Islet precursor cell (in vitro differentiated cells): ENCODE results near the gene ZCCHC7.
"Not testable (repeated sequence)": the region's sequence is repeated elsewhere in the genome, so short reads cannot be mapped to it uniquely, and the experiment has no call there.

Experiments used
- DNase-seq: peaks from one replicate; pipeline ENCODE4 v3.0.0-alpha.2; 2018

Gene ZCCHC7

DNA sequence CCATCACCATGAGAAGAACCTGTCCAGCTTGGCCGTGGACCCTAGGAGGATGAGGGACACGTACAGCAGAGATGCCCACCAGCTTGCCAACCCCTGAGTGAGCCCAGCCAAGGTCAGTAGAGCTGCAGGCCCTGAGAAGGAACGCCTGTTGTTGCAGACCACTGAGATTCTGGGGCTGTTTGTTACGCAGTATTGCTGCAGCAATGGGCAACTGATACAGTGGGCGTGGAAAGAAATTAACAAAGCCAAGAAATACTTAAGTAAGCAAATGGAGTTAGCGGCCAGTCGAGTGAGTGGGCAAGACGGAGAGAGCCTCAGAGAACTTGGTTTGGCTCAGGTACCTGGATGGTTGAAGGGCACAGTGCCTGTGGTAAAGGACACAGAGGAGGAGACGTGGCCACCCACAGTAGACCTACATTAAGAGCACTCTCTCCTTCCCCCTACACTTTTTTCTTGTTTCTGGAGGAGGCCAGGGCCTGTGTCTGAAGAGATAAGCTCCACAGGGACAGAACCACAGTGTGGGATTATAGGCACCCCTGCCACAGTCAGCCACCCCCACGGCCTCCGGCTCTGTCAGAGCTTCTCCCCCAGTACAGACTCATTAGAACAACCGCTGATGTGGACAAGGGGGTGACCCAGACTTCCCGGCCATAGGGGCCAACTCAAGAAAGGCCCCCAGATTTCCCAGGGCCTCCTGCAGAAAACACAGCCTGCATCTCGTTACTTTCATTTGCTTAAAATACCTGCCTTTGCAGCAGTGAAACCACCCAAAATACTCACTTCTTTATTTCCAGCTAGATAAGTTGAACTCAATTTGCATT is 262.0 kb downstream of the ZCCHC7 start:
- no peak for DNase-seq

DNA sequence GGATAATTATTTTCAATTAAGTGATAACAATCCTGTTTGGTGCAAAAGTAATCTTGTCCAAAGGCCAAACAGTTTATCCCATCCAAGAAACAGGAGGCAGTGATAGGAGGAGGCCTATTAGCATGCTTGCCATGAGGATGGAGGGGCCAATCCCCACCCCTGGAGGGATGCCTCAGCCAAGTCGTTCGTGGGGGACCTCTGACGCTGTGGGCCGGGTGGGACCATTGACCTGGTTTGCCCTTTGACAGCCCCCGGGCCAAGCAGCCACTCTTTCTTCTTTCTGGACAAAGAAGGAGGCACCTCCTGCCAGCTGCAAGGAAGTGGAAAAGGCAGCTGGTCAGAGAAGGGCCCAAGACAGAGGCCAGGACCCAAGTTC is 262.6 kb downstream of the ZCCHC7 start:
- no peak for DNase-seq

DNA sequence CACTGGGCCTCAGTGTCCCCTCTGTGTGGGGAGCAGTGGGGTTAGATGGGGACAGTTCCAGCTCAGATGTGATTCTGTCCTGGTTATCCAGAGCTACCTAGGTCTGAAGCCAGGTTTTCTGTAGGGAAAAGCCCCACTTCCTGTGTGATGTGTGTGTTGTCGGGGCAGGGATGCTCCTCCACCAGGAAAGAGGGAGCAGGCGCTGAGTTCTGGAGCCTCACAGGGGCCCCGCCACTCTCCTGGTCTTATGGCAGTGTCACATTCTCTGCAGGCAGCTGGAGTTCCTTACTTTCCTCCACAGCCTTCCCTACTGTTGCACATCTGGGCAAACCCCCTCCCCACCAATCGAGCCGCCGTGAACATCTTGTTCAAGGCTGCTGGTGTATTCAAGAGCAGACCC is 263.0 kb downstream of the ZCCHC7 start:
- DNase-seq: no peak

DNA sequence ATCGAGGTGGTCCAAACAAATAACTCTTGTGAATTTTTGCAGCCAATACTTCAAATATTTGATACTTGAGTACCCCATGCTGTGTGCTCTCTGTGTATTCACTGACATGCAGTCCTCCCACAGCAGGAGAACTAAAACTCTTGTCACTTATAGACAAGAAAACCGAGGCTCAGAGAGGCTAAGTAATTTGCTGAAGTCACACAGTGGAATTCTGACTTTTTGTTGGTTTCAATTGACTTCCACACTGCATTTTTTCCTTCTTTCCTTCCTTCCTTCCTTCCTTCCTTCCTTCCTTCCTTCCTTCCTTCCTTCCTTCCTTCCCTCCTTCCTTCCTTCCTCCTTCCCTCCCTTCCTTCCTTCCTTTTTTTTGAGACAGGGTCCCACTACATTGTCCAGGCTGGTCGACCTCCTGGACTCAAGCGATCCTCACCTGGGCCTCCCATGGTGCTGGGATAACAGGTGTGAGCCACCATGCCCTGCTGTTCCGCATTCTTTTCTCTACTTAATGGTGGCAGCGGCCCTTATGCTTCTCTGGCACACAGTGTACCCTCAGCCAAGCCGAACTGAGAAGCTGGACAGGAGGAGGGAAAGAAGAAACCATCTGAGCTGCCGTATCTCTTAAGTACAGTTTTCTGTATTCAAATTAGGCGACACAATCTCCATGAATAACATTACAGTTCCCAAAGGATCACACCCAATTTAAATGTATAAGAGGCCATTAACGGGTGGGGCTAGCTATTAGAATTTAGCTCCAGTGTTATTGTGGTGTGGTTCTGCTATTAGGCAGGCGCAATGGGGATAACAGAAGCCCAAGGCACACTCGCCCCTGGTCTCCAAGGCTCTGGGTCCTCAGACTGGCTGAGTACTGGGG is 263.7 kb downstream of the ZCCHC7 start:
- no peak for DNase-seq

DNA sequence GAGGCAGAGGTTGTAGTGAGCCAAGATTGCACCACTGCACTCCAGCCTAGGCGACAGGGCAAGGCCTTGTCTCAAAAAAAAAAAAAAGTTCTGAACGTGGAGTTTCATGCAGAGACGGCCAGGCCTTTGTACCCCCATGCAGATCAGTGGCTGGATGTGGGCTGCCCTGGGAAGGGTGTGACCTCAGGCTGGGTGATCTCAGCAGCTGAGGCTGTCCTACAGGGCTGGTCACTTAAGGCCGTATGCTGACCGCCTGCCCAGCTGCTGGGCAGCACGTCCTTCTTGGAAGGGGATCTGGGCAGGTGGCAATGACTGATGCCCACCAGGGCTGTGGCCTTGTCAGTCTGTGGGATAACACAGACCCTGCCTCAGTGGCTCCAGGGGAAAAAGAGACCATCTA is 264.9 kb downstream of the ZCCHC7 start:
- DNase-seq: no peak

DNA sequence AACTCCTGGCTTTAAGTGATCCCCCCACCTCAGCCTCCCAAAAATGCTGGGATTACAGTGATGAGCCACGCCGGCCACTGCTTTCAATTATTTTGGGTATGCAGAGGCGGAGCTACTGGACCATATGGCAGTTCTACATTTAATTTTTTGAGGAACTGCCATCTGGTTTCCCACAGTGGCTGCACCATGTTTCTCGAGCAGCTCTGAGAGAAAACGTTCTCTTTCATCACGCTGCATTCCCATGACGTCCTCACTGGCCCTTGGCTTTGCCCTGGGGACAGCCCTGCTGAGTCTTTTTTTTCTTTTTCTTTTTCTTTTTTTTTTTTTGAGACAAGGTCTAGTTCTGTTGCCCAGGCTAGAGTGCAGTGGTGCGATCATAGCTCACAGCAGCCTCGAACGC is 266.6 kb downstream of the ZCCHC7 start:
- DNase-seq: no peak

DNA sequence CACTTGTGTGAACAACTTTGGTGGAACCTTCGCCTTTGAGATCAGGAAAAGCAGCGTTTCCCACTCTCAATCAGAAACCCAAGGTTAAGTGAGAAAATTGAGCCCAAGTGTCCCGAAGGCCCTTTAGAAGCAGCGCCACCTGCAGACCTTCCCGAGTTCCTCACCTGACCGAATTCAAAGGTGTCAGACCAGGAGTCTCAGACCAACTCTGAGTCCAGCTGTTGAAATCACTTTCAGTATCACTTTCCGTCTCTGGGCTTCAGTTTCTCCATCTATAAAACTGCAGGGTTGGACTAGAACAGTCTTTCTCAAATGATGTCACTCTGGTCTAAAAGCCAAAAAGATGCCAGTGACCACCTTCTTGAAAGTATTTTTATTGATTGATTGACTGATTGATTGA is 270.4 kb downstream of the ZCCHC7 start:
- peak; percentile 65 for DNase-seq

DNA sequence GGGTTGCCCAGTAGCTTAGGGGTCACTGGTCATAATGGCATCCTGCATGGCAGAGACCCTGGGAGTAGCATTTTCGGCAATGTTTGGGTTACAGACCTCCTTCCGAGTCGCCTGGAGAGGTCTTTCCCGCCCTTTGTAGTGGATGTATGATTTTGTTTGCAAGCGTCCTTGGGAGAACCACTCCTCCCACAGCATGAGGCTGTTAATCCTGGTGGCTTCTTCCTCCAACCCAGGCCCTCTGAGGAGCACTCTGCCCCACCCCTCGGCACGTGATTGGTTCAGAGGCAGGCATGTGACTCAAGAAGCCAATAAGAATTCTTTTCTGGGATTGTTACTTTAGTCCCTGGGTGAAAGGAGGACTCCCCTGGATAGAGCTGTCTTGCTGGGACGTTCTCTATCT is 271.9 kb downstream of the ZCCHC7 start:
- DNase-seq: no peak

DNA sequence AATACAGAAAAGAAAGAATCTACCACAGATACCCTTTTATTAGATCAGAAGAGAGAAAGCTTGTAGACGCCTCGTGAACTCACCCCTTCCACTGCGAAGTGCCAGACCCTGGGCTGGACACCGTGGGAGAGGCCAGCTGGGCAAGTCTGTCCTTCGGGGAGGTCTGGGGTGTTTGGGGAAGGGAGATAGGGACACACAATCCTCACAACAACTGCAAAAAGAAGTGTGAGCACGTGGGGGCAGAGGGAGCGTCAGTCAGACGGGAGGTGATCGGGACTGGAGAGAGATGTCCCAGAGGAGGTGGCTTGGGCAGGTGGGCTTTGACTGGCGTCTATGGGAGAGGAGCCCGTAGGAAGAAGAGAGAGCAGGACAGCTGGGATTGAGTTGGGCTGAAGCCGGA is 274.9 kb downstream of the ZCCHC7 start:
- DNase-seq: no peak

DNA sequence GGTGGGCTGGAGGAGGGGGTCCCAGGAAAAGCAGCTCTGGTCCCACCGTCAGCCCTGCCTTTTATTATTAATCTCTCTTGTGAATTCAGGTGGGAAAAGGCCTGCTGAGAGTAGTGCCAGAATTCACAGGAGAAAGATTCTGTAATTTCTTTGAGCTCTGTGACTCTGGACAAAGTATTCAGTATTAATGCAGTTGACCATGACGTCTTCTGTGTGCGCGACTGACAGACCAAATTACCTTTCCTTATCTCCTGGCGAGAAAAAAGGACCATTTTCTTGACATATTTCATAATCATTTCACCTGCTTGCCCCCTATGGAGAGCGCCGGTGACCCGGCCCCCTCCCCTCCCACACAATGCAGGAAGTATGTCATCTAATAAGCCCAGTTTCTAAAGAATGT is 275.3 kb downstream of the ZCCHC7 start:
- DNase-seq: no peak

DNA sequence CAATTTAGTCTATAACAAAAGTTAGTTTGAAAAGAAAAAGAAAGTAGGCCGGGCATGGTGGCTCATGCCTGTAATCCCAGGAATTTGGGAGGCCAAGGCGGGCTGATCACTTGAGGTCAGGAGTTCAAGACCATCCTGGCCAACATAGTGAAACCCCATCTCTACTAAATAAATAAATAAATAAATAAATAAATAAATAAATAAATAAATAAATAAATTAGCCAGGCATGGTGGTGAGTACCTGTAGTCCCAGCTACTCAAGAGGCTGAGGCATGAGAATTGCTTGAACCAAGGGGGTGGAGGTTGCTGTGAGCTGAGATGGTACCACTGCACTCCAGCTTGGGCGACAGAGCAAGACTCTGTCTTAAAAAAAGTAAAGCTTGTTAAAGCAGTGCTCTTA is 277.6 kb downstream of the ZCCHC7 start:
- not testable (repeated sequence) for DNase-seq

DNA sequence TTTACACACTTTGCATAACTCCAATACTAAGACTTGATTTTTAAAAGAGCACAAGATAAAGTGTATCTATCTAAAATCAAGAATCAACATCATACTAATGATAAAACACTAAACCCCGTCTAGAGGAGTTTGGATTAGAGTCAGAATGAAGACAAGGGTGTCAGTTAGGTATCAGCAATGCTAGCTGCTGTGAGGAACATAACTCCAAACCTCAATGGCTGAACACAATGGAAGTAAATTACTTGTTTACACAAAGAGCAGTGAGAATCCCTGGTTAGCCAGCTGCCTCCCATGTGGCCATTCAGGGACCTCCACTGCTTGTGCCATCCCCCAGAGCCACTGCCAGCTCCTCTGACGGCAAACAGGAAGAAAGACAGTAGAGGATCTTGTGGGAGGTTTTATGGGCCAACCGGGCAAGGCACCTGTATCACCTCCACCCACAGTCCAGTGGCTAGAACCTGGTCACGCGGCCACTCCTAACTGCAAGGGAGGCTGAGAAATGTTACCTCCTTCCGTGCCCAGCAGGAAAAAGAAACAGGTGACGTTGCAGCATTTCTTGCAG is 278.2 kb downstream of the ZCCHC7 start:
- DNase-seq: no peak

DNA sequence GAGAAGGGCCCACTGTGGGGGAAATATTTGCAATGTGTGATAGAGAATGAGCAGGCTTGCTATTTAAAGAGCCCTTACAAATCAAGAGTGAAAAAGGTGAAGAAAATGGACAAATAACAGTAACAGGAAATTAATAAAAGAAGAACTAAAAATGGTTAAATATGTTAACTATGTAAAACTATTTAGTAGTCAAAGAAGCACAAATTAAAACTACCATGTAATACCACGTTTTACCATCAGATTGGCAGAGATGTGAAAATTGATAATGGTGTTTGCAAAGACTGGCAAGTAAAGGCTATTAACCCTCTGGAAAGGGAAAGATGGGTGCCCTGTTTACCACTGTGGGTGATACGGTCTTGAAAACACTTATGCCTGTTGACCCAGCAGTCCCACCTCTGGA is 279.0 kb downstream of the ZCCHC7 start:
- no peak for DNase-seq

DNA sequence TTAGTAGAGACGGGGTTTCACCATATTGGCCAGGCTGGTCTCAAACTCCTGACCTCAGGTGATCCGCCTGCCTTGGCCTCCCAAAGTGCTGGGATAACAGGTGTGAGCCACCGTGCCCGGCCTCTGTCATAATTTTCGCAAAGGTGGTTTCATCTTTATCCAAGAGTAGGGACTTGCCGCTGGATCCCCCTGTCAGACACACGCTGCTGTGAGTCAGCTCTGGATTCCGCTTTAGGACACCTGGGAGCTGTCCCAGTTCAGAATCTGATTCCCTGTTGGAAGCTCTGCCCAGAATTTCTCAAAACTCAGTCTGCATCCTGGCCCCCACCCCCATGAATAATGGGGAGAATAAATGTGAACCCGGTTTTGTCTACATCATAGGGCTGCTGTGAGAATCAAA is 284.2 kb downstream of the ZCCHC7 start:
- no peak for DNase-seq

DNA sequence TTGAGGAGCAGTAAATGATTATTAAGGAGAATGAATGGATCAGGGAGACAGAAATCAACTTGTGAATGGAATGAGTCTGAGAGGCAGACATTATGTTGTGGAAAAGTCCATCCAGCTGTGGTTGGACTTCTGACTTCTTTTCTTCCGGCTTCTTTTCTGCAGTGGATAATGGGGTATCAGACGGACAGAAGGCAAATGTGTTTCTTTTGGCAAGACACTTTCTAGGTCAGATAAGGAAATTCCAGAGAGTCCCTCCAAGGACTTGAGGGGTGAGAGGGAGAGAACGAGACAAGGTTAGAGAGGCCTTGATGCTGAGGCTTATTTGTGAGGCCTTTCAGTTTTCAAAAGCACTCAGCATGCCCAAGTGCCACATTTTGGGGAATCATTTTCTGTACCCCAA is 285.0 kb downstream of the ZCCHC7 start:
- DNase-seq: no peak

DNA sequence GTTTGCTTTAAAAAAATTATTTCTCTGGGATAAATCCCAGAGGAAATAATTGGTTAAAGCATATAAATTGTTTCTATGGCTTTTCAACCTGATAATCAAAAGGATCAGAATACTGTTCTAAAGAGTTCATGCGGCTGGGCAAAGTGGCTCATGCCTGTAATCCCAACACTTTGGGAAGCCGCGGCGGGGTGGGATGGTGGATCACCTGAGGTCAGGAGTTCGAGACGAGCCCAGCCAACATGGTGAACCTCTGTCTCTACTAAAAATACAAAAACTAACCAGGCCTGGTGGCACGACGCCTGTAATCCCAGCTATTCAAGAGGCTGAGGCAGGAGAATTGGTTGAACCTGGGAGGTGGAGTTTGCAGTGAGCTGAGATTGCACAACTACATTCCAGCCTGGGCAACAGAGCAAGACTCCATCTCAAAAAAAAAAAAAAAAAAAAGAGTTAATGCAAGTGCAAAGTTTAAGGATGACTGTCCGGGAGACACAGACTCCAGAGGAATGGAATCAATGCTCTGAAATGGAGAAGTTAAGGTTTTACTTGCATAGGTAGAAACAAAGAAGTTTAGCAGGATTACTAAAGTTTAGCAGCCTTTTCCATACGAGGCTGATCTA is 285.5 kb downstream of the ZCCHC7 start:
- no peak for DNase-seq

DNA sequence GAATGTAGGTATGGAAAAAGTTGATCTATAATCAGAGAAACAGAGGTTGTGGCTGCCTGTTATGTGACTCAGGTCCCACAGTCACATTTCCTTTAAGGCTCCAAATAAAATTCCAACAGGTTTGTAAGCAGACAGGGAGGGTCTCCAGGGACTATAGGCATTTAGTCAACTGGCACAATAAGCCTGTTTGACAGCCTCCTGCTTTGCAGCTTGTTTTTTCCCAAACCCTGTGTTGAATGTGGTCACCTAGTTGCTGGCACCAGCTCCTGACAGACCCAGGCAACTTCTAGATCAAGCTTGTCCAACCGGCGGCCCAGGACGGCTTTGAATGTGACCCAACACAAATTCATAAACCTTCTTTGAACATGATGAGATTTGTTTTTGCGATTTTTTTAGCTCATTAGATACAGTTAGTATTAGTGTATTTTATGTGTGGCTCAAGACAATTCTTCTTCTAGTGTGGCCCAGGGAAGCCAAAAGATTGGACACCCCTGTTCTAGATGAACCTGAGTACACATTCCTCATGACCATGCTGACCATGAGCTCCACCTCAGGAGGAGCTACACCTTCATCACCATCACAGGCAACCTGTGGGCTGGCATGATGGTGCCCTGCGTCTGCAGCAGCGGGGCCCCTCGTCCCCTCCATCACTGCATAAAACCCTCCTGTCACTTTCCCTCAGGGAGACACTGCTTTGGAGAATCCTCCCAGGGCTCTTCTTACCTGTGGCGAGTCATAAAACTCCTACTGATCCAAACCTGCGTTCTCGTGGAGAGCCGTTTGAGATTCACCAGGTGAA is 286.4 kb downstream of the ZCCHC7 start:
- peak; percentile 33 for DNase-seq

DNA sequence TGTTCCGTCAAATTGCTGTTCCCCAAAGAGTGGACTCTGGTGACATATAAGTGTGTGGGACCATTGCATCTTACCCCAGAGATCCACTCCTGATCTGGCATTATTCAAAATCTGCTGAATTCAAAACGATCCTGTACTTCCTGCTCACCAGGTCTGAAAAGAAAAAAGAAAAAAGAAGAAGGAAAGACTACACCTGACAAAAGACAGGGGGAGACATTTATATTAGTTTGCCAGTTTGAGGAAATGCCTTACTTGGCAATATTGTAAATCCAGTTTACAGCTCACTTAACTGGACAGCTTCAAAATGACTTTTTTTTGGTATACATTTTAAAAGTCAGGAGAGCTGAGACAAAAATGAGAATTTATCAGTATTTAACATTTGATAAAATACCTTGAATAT is 287.1 kb downstream of the ZCCHC7 start:
- DNase-seq: no peak
